ENCODE results near the gene UMODL1. TPM values are rescaled to one million over a fixed set of nuclear protein-coding genes. Genes with fewer than 3 reads are reported as not detected.

UMODL1 gene
- total RNA-seq, 6 donors from 2014 or later = 0.07 to 6.3 (median 0.59) TPM; not detected in 1

- TF ChIP-seq POLR2AphosphoS5 (IDR thresholded peaks at IDR 0.05) = no peak
- no peak for TF ChIP-seq EP300 (IDR thresholded peaks at IDR 0.05)
- TF ChIP-seq CTCF (IDR thresholded peaks at IDR 0.05) = no peak
- TF ChIP-seq POLR2A (IDR thresholded peaks at IDR 0.05) = no peak
- 88 to 97% methylated on average over 11 to 13 of the region's 13 CpGs for WGBS, 2 donors
- no peaks in the 10 kb centered on the region for H3K9me3 ChIP-seq
- no peak overlapping the region for H3K27ac ChIP-seq
- no peaks in the 10 kb centered on the region for H3K27me3 ChIP-seq
- ATAC-seq (ENCODE audit: low FRiP score in 2 of 2) (no peak), DNase-seq (no peak)
- no peak overlapping the region for H3K4me3 ChIP-seq
- peaks cover 0 to 16% (median 5%) of the 10 kb centered on the region in 4 donors for H3K4me1 ChIP-seq
- no peaks in the 10 kb centered on the region for H3K36me3 ChIP-seq
Measured at GRCh38 chr21:42103843-42104242, 32.7 kb downstream of the UMODL1 start.

DNA sequence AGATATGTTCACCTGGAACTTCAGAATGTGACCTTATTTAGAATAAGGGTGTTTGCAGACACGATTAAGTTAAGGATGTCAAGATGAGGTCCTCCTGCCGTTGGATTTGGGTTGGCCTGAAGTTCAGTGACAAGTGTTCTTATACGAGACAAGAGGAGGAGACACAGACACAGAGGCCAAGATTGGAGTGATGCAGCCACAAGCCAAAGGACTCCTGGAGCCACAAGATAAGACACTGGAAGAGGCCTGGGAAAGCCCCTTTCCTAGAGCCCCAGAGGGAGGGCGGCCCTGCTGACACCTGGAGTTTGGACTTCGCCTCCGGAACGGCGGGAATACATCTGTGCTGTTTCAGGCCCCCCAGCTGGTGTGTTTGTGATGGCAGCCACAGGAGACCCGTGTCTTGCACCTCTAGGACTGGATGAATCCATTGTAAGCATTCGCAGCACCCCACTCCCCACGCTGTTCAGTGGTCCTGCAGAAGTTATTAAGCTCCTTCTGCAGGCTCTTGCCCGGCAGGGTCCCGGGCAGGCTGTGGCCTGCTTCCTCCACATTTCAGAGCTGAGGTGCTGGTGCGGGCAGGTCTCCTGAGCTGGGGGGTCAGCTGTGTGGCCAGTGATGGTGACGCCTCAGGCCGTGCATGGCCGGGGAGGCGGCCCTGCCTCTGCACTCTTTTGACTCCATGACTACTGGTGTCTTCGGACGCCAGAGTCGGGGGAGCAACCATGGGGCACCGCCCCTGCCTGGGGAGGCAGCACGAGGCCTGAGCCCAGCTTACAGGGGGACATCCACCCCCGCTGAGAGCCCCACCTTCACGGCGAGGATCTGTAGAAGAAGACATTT lies 34.6 kb downstream of the UMODL1 start:
- no peak for TF ChIP-seq POLR2A (IDR thresholded peaks at IDR 0.05)
- Histone ChIP-seq H3K4me1 (peaks cover 0 to 16% (median 5%) of the 10 kb centered on the region in 4 donors), H3K27me3 (no peaks in the 10 kb centered on the region), H3K36me3 (no peaks in the 10 kb centered on the region), H3K27ac (no peak overlapping the region), H3K9me3 (no peaks in the 10 kb centered on the region), H3K4me3 (no peak overlapping the region)
- ATAC-seq (ENCODE audit: low FRiP score in 2 of 2) = no peak
- WGBS, 2 donors = 83 to 84% methylated on average over 7 to 26 of the region's 26 CpGs
- DNase-seq = peak in 1 of 2 donors; percentile 72

DNA sequence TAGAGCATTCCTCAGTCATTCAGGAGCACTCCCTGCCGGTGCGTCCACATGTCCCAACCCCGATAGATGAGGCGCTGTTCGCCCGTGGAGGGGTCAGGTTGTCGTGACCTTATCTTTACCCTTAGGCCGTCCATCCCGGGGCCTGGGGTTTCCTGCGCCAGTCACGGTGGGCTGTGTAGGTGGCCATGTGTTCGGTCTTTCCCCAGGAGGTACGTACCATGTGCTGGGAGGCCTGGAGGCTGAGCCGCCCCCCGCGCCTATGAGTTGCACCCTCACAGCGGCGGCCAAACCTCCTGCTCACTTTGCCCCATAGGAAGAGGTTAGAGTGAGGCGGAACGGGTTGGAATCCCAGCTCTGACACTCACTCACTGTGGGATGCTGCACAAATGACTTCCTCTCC lies 35.3 kb downstream of the UMODL1 start:
- H3K27me3 ChIP-seq = no peaks in the 10 kb centered on the region
- no peak overlapping the region for H3K27ac ChIP-seq
- ATAC-seq (ENCODE audit: low FRiP score in 2 of 2) (no peak), DNase-seq (no peak)
- H3K4me3 ChIP-seq = no peak overlapping the region
- H3K36me3 ChIP-seq = no peaks in the 10 kb centered on the region
- TF ChIP-seq POLR2AphosphoS5 (IDR thresholded peaks at IDR 0.05) = no peak
- no peak for TF ChIP-seq EP300 (IDR thresholded peaks at IDR 0.05)
- no peak for TF ChIP-seq POLR2A (IDR thresholded peaks at IDR 0.05)
- TF ChIP-seq CTCF (IDR thresholded peaks at IDR 0.05) = no peak
- peaks cover 0 to 23% (median 5%) of the 10 kb centered on the region in 4 donors for H3K4me1 ChIP-seq
- 87% methylated on average over 20 of the region's 20 CpGs for WGBS, 2 donors
- no peaks in the 10 kb centered on the region for H3K9me3 ChIP-seq

DNA sequence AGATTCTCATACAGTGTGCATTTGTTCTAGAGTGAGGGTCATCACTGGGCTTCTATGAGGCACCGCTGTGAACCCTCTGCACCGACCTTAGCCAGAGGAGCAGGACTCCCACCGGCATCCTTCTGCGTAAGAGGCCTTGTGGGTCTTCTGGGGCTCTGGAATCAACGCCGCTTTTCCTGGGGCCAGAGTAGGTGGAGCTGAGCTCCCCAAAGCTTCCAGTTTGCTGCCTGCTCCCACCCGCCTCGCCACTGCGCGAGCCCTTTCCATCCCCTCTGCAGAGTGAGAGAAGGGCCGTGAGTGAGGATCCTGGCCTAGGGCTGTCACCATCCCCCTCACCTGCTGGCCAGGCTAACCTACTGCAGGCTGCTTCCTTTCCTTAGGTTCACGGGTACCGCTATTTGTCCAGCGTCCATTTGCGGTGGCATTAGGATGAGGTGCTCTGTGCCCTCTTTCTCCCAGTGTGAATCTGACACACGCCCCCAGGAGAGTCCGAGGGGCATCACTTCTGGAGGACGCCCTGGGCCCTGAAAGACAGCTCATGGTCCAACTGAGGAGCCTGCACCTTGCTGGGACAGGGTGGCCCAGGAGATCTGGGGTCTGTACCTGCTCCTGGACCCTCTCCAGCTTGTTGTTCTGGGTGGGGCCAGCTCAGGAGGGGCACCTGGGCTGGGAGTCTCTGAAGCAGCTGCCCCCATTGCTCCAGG lies 36.2 kb downstream of the UMODL1 start:
- Histone ChIP-seq H3K36me3 (no peaks in the 10 kb centered on the region), H3K4me1 (peaks cover 0 to 23% (median 5%) of the 10 kb centered on the region in 4 donors), H3K9me3 (no peaks in the 10 kb centered on the region), H3K27me3 (no peaks in the 10 kb centered on the region), H3K27ac (peak overlapping the region in 2 of 4 donors; percentile 64 to 83), H3K4me3 (peak overlapping the region in 2 of 4 donors; percentile 14 to 31)
- TF ChIP-seq EP300 (IDR thresholded peaks at IDR 0.05) (no peak), POLR2A (IDR thresholded peaks at IDR 0.05) (no peak), POLR2AphosphoS5 (IDR thresholded peaks at IDR 0.05) (no peak), CTCF (IDR thresholded peaks at IDR 0.05) (no peak)
- ATAC-seq (ENCODE audit: low FRiP score in 2 of 2) (no peak), DNase-seq (no peak)
- 81 to 85% methylated on average over 16 to 18 of the region's 18 CpGs for WGBS, 2 donors

GRCh38 chr21:42107881-42108553 lies 36.9 kb downstream of the UMODL1 start:
- WGBS, 2 donors = 20 to 33% methylated on average over 8 to 11 of the region's 18 CpGs
- DNase-seq (peak; percentile 79 to 92), ATAC-seq (ENCODE audit: low FRiP score in 2 of 2) (peak; percentile 71 to 88)
- peaks cover 4 to 29% (median 8%) of the 10 kb centered on the region in 4 donors for H3K4me1 ChIP-seq
- no peaks in the 10 kb centered on the region for H3K36me3 ChIP-seq
- peak overlapping the region in 2 of 4 donors; percentile 14 to 31 for H3K4me3 ChIP-seq
- H3K9me3 ChIP-seq = no peaks in the 10 kb centered on the region
- H3K27ac ChIP-seq = peak overlapping the region in 3 of 4 donors; percentile 61 to 83 (median 64)
- H3K27me3 ChIP-seq = no peaks in the 10 kb centered on the region
- TF ChIP-seq EP300 (IDR thresholded peaks at IDR 0.05) (no peak), CTCF (IDR thresholded peaks at IDR 0.05) (peak in 5 of 6 experiments; percentile 71 to 92 (median 92))
